A673 (cell line): ENCODE results near the gene BCL2L1.

Experiments used
- EZH2 ChIP-seq: fragments of 200-600 bp; sonication (generic); IDR thresholded peaks from 2 replicates; pipeline ENCODE4 v1.6.1; 2017; ENCODE audit warnings: borderline replicate concordance, low read depth, mild to moderate bottlenecking, mixed read lengths, antibody characterized with exemption, low read length; ENCODE audit not compliant: poor library complexity, severe bottlenecking
- TF ChIP-seq, protein P1 (sequence below): fragments of 300-800, 200-600 bp; sonication (generic); conservative IDR thresholded peaks from 2 replicates; pipeline ENCODE4 v1.5.1; 2017; ENCODE audit warnings: low read depth, mild to moderate bottlenecking, antibody characterized with exemption, low read length, moderate library complexity, mixed read lengths

DNA sequence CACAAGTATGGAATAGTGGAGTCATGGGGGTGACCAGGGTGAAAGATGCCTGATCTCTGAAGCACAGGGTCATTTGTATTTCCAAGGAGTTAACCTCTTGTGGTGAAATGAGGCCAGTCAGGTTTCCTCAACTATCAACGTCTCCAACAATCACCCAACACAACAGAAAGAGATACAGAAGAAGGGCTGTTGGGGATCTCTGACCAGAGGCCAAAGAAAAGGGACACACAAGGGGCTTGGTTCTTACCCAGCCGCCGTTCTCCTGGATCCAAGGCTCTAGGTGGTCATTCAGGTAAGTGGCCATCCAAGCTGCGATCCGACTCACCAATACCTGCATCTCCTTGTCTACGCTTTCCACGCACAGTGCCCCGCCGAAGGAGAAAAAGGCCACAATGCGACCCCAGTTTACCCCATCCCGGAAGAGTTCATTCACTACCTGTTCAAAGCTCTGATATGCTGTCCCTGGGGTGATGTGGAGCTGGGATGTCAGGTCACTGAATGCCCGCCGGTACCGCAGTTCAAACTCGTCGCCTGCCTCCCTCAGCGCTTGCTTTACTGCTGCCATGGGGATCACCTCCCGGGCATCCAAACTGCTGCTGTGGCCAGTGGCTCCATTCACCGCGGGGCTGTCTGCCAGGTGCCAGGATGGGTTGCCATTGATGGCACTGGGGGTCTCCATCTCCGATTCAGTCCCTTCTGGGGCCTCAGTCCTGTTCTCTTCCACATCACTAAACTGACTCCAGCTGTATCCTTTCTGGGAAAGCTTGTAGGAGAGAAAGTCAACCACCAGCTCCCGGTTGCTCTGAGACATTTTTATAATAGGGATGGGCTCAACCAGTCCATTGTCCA lies 1.0 kb downstream of the BCL2L1 start:
- no peak for TF ChIP-seq EZH2
- TF ChIP-seq, protein P1, sequence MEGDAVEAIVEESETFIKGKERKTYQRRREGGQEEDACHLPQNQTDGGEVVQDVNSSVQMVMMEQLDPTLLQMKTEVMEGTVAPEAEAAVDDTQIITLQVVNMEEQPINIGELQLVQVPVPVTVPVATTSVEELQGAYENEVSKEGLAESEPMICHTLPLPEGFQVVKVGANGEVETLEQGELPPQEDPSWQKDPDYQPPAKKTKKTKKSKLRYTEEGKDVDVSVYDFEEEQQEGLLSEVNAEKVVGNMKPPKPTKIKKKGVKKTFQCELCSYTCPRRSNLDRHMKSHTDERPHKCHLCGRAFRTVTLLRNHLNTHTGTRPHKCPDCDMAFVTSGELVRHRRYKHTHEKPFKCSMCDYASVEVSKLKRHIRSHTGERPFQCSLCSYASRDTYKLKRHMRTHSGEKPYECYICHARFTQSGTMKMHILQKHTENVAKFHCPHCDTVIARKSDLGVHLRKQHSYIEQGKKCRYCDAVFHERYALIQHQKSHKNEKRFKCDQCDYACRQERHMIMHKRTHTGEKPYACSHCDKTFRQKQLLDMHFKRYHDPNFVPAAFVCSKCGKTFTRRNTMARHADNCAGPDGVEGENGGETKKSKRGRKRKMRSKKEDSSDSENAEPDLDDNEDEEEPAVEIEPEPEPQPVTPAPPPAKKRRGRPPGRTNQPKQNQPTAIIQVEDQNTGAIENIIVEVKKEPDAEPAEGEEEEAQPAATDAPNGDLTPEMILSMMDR: no peak
